GM12874 (cell line): Measurements from ENCODE around the gene AQR.

Experiments used
- CTCF ChIP-seq: IDR thresholded peaks from 2 replicates; pipeline ENCODE4 v1.5.1; 2011; ENCODE audit warnings: low read depth, mild to moderate bottlenecking, control low read depth, low read length, moderate library complexity; ENCODE audit not compliant: insufficient read depth

The AQR gene

GRCh38 chr15:34851007-34851406 is 118.5 kb downstream of the AQR start:
- no peak for TF ChIP-seq CTCF

- no peak for TF ChIP-seq CTCF
Measured at GRCh38 chr15:34850121-34850520, 119.4 kb downstream of the AQR start.

- no peak for TF ChIP-seq CTCF
Measured at GRCh38 chr15:34849364-34849959, 120.1 kb downstream of the AQR start.

GRCh38 chr15:34847598-34847997 is 121.9 kb downstream of the AQR start:
- no peak for TF ChIP-seq CTCF

- TF ChIP-seq CTCF: no peak
Measured at GRCh38 chr15:34841262-34841725, 128.2 kb downstream of the AQR start.

GRCh38 chr15:34838282-34838681 is 131.3 kb downstream of the AQR start:
- no peak for TF ChIP-seq CTCF

- no peak for TF ChIP-seq CTCF
Measured at GRCh38 chr15:34837246-34838016, 132.1 kb downstream of the AQR start.
